HG03442 (cell line): ENCODE data around the gene RFTN1.

Experiments used
- ATAC-seq: cut with Tn5 transposase; IDR thresholded peaks from one replicate; pipeline ENCODE4 v1.9.1; 2021; ENCODE audit warnings: mild to moderate bottlenecking, moderate library complexity; ENCODE audit not compliant: unreplicated experiment

Gene RFTN1

GRCh38 chr3:16513141-16514020, at the start of gene RFTN1:
TSS of gene RFTN1 (minus strand) at chr3:16513699. CDS start at chr3:16493869, 19,830 bp downstream.
- no peak for ATAC-seq

- ATAC-seq = no peak
These were observed 46.3 kb upstream of the RFTN1 start for GRCh38 chr3:16559653-16560365.

GRCh38 chr3:16554126-16554525, 40.6 kb upstream of the RFTN1 start:
- no peak for ATAC-seq

- ATAC-seq = no peak
These were observed 39.3 kb upstream of the RFTN1 start for GRCh38 chr3:16552757-16553156.

GRCh38 chr3:16551342-16551976, 38.0 kb upstream of the RFTN1 start:
- no peak for ATAC-seq

- ATAC-seq = peak; percentile 79
These were observed 37.3 kb upstream of the RFTN1 start for GRCh38 chr3:16550676-16551341.

- peak; percentile 13 for ATAC-seq
These were observed 36.8 kb upstream of the RFTN1 start for GRCh38 chr3:16550305-16550675.

- no peak for ATAC-seq
These were observed 35.2 kb upstream of the RFTN1 start for GRCh38 chr3:16548721-16549120.

GRCh38 chr3:16547561-16548357, 34.3 kb upstream of the RFTN1 start:
- ATAC-seq = no peak

- no peak for ATAC-seq
These were observed 32.9 kb upstream of the RFTN1 start for GRCh38 chr3:16546186-16547010.

- no peak for ATAC-seq
These were observed 32.1 kb upstream of the RFTN1 start for GRCh38 chr3:16545413-16546185.

- no peak for ATAC-seq
These were observed 29.9 kb upstream of the RFTN1 start for GRCh38 chr3:16543242-16543864.

GRCh38 chr3:16538507-16538906, 25.0 kb upstream of the RFTN1 start:
- ATAC-seq = no peak

- no peak for ATAC-seq
These were observed 23.5 kb upstream of the RFTN1 start for GRCh38 chr3:16536996-16537395.

GRCh38 chr3:16536344-16536663, 22.8 kb upstream of the RFTN1 start:
- ATAC-seq = no peak

- no peak for ATAC-seq
These were observed 21.3 kb upstream of the RFTN1 start for GRCh38 chr3:16534640-16535262.

- no peak for ATAC-seq
These were observed 20.6 kb upstream of the RFTN1 start for GRCh38 chr3:16533928-16534574.
